Neural cell (in vitro differentiated cells): ENCODE results near the gene CAST.

Source experiments
- MXI1 ChIP-seq: fragments of 450-650 bp; conservative IDR thresholded peaks from 2 replicates; pipeline ENCODE4 v1.6.1; 2014; ENCODE audit warnings: antibody characterized with exemption, mild to moderate bottlenecking; ENCODE audit not compliant: poor library complexity, severe bottlenecking
- POLR2AphosphoS5 ChIP-seq: IDR thresholded peaks from 2 replicates; pipeline ENCODE4 v1.6.1; 2012
- REST ChIP-seq: IDR thresholded peaks from 2 replicates; pipeline ENCODE4 v1.6.1; 2012; ENCODE audit warnings: borderline replicate concordance
- TAF1 ChIP-seq: IDR thresholded peaks from 2 replicates; pipeline ENCODE4 v1.6.1; 2012; ENCODE audit warnings: low read depth
- TF ChIP-seq, protein P1 (sequence below): fragments of 450-650 bp; IDR thresholded peaks from 2 replicates; pipeline ENCODE4 v1.5.1; 2014; ENCODE audit warnings: antibody characterized with exemption, mild to moderate bottlenecking, moderate library complexity; ENCODE audit not compliant: poor library complexity, severe bottlenecking

DNA sequence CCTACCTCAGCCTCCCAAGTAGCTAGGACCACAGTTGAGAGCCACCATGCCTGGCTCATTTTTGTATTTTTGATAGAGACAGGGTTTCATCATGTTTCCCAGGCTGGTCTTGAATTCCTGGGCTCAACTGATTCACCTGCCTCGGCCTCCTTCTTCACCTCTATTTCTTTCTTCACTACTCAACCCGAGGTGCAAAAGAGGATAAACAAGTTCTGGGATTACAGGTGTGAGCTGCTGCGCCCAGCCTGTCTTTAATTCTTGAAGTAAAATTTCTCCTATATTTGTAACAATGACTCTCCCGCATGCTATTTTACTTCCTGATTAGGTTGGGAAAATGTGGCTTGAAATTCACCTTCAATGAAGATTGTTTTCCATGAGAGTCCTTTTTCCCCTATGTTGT, 46.4 kb downstream of the CAST start:
- TF ChIP-seq, protein P1, sequence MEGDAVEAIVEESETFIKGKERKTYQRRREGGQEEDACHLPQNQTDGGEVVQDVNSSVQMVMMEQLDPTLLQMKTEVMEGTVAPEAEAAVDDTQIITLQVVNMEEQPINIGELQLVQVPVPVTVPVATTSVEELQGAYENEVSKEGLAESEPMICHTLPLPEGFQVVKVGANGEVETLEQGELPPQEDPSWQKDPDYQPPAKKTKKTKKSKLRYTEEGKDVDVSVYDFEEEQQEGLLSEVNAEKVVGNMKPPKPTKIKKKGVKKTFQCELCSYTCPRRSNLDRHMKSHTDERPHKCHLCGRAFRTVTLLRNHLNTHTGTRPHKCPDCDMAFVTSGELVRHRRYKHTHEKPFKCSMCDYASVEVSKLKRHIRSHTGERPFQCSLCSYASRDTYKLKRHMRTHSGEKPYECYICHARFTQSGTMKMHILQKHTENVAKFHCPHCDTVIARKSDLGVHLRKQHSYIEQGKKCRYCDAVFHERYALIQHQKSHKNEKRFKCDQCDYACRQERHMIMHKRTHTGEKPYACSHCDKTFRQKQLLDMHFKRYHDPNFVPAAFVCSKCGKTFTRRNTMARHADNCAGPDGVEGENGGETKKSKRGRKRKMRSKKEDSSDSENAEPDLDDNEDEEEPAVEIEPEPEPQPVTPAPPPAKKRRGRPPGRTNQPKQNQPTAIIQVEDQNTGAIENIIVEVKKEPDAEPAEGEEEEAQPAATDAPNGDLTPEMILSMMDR, result no peak
- TF ChIP-seq MXI1 (no peak), REST (no peak), POLR2AphosphoS5 (no peak), TAF1 (no peak)
